ENCODE results near the gene ITGA5.

DNA sequence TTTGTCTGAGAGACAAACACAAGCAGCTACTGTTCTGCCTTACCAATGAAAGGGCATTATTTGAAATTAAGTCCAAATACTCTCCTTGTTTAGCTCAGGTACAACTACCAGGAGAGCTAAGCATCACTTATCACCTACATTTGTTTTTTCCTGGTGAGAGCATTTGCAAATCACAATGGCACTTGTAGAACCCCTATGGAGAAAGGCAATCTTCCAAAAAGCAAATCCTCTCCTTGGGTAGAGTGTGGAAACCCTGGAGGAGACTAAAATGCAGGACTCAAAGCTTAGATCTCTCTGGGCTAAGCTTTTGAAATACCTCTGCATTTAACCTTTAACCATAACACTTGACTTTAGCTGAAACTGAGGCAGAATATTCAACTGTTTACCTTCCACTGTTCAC, 33.6 kb upstream of the ITGA5 start:
- no peak for TF ChIP-seq POLR2A (IDR thresholded peaks at IDR 0.05; ENCODE audit: low read depth, low read length)
- no peak for TF ChIP-seq POLR2AphosphoS5 (IDR thresholded peaks at IDR 0.05; ENCODE audit: low read depth, low read length)

Measured in GM12891 (cell line).